GM19452 (cell line): ENCODE data around the gene KLK13.

Experiments
- ATAC-seq: cut with Tn5 transposase; IDR thresholded peaks from one replicate; pipeline ENCODE4 v1.9.1; 2021; ENCODE audit not compliant: unreplicated experiment

The KLK13 gene

DNA sequence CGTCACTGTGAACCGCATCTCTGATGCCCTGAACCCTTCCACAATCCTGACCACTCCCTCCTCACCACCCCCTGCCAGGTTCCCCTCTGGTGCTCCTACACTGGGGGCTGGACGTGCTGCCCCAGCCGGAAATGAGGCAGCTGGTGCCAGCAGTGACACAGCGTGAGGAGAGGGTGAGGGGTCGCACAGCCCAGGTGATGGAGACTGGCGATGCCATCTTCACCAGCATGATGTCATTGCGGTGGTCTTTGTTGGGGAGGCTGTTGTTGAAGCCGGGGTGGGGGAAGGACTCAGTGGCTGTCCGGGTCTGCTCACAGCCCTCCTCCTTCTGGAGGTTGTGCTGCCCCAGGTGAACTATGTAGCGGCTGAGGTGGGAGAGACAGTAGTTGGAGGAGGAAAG is 40.9 kb downstream of the KLK13 start:
- no peak for ATAC-seq

DNA sequence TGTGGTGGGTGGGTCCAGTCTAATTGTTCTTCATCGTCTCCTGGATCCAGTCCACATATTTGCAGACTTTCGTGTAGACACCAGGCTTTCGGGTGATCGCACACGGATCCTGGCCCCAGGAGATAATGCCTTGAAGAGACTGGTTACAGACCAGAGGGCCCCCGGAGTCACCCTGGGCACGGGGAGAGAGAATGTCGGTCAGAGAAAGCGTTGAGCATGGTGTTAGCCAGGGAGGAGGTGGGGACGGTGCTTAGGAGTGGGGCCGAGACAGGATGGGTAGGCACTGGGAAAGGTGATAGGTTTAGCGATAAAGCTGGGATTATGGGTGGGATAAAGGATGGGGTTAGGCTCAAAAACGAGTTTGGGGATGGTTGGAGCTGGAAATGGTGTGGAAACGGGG is 42.4 kb downstream of the KLK13 start:
- ATAC-seq = no peak

DNA sequence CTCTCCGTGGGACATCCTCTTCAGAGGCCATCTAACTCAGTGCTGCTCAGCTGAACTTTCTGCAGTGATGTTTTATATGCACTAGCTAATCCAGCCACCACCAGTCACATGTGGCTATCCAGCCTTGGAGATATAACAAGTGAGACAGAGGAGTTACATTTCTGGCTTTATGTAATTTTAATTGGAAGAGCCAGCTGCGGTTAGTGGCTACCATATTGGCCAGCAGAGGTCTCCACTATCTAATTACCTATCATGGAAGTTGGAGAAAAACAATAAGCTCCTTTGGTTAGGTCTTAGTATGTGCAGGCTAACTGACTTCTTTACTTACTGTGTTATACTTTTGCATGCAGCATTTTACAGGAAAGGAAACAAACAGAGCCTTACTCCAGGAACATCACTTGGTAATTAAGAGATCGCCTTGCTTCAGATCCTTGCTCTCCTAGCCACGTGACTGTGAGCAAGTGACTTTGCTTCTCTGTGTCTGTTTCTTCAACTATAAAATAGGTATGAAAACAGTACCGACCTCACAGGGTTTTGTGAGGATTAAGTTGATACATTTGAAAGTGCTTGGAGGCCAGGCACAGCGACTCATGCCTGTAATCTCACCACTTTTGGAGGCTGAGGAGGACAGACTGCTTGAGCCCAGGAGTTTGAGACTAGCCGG is 43.8 kb downstream of the KLK13 start:
- no peak for ATAC-seq

DNA sequence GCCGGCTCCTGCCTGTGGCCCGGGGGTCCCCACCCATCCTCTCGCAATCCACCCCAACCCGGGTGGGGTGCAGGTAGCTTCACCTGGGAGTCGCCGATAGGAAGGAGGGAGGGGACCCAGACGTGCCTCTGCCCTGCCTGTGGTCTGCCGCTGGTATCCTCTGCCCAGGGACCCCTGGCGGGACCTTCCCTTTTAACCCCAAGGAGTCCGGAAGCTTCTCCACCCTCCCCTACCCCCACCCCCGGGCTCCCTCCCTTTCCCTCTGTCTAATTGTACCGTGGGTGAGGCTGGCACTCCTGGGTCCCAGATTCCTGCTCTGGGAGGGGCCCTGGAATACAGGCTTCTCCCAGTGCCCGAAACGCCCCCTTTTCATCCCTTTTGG is 45.4 kb downstream of the KLK13 start, which contains the start of gene KLK10:
KLK10 (minus strand) TSS at position 166 of the 382 bp plus-strand sequence. CDS start 579 bp downstream, outside the sequence.
- no peak for ATAC-seq

DNA sequence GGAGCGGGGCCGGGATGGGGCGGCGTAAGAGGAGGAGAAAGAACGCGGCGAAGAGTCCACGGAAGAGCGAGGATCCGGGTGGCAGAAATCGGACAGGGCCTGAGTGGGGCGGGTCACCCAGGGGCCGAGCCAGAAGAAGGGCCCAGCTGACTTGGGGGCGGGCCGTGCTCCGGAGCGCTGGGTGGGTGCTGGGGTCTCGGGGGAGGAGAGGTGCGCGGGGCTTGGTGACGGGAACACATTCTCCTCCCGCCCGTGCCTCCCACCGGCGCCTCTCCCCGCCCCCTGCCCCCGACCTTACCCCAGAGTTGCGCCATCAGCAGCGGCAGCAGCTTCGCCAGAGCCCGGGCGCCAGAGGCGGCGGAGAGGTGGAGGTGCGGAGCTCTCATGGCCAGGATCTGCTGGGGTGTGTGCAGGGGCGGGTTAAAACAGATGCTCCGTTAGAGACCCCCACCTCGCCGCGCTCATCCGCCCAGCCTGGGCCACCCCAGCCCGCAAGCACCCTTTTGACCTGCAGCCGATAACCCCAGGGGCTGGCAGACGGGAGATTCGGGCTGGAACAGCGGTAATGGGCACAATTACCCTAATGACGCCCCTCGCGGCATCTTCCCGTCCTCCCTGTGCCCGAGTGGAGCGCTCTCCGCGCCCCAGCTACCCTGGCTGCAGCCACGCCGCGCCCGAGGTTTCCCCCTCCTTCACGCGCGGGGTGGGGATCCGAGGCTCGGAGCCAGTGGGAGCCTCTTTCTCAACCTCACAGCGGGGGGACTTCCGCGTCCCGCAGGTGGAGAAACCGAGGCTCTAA is 45.9 kb downstream of the KLK13 start:
- no peak for ATAC-seq

DNA sequence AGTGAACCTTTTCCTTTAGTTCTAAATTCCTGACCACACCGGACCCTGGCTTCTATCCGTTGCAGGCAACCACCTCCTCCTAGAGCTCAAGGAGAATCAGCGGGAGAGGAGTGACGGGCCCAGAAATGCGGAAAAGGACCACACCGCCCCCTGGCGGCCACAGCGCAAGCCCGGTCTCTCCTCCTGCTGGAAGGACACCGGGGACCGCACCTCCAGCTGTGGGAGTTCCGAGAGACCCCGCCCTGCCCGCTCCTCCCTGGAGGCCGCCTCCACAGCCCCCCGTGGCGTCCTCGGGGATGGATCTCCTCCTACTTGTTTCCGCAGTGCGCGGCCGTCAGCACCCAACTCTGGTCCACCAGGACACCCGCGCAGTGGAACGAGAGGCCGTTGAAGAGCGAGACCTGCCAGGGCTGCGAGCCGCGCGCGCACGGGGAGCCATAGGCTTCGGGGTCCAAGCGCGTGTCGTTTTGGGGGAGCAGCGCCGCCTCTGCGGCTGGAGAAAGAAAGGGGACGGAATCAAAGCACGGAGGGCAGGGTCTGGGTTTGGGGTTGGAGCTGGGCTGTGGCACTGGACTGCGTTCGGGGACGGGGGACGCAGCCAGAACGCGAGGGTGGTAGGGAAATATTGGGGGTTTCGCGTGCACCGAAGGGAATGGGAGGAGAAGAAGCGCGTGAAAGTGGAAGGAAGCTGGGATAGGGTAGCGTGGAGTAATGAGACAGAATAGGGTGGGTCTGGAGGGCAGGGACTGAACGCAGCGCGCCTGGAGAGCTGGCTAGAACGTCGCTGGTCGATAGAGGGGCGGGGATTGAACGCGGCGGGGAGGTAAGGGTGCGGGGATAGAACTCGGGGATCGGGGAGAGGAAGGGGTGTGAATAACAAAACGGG is 47.9 kb downstream of the KLK13 start:
- no peak for ATAC-seq

DNA sequence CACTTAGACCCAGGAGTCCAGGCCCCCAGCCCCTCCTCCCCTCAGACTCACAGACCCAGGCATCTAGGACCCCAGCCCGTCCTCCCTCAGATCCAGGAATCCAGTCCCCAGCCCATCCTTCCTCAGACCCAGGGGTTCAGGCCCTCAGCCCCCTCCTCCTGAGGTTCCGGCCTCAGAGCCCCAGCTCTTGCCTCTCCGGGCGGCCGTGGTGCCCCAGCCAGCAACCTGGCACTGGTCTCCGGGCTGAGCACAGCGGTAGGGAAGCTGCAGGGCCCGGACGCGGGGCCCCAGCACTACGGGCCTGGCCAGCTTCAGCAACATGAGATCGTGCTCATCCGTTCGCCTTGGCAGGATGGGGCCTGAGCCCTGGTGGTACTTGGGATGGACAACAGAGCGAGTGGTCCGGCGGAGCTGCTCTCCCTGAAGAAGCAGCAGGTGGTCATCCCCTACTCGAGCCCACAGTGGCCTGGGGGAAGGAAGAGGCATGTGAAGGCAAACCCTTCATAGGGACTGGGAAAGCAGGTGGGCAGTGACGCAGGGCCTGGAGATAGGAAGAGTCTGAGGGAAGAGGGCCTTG is 49.1 kb downstream of the KLK13 start:
- ATAC-seq = no peak

DNA sequence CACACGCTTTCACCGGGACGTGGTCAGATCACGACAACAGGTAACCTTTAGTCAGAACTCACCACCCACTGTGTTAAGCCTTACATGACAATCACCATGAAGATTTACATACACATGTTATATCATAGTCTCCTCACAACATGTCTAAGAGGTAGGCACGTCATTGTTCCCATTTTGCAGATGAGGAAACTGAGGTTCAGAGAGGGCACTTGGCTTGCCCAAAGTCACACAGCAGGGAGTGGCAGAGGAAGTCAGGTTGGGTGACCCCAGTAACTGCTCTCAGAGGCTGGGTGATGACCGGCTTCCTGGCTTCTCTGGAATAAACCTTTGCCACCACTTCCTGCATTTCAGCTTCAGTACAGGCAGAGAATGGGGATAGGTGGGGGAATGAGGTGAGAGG is 50.6 kb downstream of the KLK13 start:
- ATAC-seq = no peak

DNA sequence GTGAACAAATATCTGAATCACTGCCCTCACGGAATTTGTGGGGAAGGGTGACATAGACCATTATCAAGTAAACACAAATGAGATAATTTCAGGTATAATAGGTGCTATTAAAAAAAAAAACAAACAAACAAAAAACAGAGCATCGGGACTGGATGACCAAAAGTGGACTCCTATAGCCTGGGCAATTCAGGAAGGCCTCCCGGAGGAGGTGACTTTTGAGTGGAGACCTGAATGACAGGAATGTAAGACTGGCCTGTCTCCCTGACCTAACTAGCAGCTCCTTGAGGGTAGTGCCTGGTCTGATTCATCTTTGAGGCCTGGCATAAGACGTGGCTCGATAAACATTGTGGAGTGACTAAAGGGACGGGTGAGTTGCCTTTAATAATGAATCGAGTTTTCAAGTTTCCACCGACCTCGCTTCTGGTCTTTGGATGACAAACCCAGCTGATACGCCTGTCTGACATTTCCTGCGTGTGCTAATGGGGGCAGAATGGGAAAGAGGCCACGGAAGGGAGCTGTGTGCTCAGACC is 52.2 kb downstream of the KLK13 start:
- no peak for ATAC-seq

DNA sequence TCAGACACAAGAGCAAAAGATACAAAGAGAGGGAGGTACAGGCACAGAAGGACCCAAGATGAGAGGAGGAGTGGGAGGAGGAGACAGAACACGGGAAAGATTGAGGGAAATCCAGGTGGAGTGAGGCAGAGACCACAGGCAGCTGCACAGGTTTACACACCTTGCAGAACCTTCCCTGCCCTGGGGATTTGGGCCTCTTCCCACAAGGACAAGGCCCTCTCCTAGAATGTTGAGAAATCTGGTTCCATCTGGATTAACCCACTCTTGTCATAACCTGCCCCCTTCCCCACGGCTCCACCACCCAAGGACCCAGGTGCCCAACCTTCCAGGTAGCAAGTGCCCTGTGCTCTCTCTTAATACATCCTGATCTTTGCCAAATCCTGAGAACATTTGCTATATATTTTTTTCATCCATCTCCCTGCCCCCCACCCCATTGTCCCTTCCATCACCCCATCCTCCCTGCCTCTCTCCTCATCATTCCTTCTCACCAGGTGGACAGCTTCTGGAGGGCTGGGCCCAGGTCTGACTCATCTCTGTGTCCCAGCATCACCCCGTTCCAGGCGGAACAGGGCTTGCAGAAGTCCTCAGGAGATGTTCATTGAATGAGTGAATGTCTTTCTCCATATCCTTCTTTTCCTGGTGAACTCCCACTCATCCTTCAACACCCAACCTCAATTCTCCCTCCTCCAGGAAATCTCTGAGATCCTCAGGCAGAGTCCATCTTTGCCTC is 54.7 kb downstream of the KLK13 start:
- no peak for ATAC-seq

DNA sequence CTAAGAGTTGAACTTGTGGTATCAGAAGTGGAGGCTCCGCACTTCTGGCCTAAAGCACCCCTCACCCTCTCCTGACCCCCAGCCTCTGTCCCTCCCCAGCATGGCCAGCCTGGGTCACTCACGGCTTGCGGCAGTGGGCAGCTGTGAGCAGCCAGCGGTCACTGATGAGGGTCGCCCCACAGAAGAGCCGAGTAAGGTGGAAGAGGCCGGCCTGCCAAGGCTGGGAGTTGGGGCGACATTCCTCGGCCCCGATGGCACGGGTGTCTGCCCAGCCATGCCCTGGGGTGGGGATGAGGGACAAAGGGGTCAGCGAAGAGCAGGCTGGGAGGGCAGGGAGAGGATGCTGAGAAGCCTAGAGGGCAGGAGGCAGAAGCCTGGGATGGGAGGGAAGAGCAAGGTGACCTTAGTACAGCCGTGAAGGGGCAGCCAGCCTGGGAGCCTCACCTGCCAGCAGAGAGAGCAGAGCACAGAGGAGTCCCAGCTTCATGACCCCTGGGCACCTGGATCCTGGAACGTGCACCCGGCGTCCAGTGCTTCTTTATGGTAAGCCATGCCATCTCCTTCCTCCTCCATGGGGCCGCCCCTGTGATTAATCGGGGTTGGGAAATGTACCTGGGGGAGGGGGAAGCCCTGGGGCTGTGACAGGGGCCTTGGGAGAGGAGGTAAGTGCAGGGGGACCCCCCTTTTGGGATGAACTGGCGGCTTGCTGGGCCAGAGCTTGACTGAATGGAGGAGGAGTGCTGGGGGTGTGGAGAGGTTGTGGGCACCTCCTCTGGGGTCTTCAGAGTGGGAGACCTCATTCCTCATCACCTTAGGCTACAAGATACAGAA is 55.6 kb downstream of the KLK13 start:
- no peak for ATAC-seq

DNA sequence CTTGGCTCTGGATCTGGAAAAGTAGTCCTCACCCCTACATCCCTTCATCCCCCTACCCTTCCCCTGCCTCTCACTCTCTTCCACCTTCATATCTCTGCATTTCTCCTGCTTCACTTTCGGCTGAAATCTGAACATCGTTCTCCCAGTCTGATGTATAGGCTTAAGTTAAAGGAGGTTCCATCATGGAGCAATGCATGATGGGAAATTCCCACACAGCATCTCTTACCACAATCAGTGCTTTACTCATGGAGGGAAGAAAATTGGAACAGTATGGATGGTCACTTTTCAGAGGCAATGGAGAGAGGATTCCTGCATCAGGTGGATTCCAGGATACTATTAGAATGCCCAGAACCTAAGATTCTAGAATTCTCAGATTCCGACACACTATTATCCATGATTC is 57.4 kb downstream of the KLK13 start:
- ATAC-seq = no peak

DNA sequence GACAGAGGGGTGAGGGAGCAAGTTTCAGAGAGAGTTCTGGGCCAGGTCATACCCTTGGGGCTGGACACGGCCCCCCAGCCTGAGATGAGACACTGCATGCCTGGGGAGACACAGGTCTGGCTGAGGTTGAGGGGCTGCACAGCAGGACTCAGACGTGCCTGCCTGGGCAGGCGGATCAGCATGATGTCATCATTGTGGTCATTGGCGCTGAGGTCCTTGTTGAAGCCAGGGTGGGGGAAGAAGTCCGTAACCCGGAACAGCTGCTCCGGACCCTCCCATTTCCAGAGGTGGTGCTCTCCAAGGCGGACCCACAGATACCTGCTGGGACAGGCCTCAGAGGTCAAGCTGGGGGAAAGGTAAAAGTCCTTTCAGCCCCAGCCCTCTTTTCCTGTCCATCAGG is 58.5 kb downstream of the KLK13 start:
- no peak for ATAC-seq
